SK-N-SH (cell line): Measurements from ENCODE around the gene SYNGR1. TPM values are rescaled to one million over a fixed set of nuclear protein-coding genes. Genes with fewer than 3 reads are reported as not detected.

Source experiments
- CTCF ChIA-PET: fragments of 300-600, 350-600 bp; formaldehyde crosslinking; extraction: SDS; loops from one replicate; lab custom pipeline; 2021; lab: Yijun Ruan, JAX
- POLR2A ChIA-PET: fragments of 350-600 bp; sonication (Branson Sonifier 250); formaldehyde crosslinking; extraction: SDS; loops from one replicate; lab custom pipeline; 2020; ENCODE audit warnings: antibody characterized with exemption, inconsistent platforms; lab: Yijun Ruan, JAX
- DNase-seq: peaks from one replicate; pipeline ENCODE4 v3.0.0; 2012
- H2AFZ ChIP-seq: fragments of 200-600 bp; sonication (generic); 2 replicates; pipeline ENCODE4 v1.8.1; 2016; ENCODE audit warnings: antibody characterized with exemption, mild to moderate bottlenecking, low read depth
- H3F3A ChIP-seq: fragments of 200-600 bp; sonication (generic); replicated peaks from 2 replicates; pipeline ENCODE3; 2016; ENCODE audit warnings: antibody characterized with exemption, mild to moderate bottlenecking; ENCODE audit not compliant: insufficient read depth
- H3K27ac ChIP-seq, 2 experiments: fragments of 200-500 bp in 1 of 2; fragments of 200-600 bp in 1 of 2; sonication (Bioruptor generic) in 1 of 2; sonication (generic), shearing (Covaris generic) in 1 of 2; 2 replicates each; pipeline versions ENCODE4 v1.5.1 to v1.6.1; 2014 to 2016; ENCODE audit warnings: low read depth in 2 of 2, inconsistent platforms in 1 of 2, low read length in 1 of 2, mild to moderate bottlenecking in 1 of 2, mixed read lengths in 1 of 2
- H3K27me3 ChIP-seq: fragments of 200-600 bp; sonication (generic), shearing (Covaris generic); 2 replicates; pipeline ENCODE4 v1.6.1; 2016; ENCODE audit warnings: mixed run types; ENCODE audit not compliant: insufficient read depth
- H3K36me3 ChIP-seq, 2 experiments: fragments of 200-500 bp in 1 of 2; fragments of 200-600 bp in 1 of 2; sonication (Bioruptor generic) in 1 of 2; sonication (generic) in 1 of 2; replicated peaks in 1 of 2; 2 replicates each; pipeline versions ENCODE3 to v1.5.1; 2014 to 2016; ENCODE audit warnings: low read length in 1 of 2, mild to moderate bottlenecking in 1 of 2; ENCODE audit not compliant: insufficient read depth in 2 of 2, control insufficient read depth in 1 of 2
- H3K4me1 ChIP-seq, 2 experiments: fragments of 200-500 bp in 1 of 2; fragments of 200-600 bp in 1 of 2; sonication (Bioruptor generic) in 1 of 2; sonication (generic), shearing (Covaris generic) in 1 of 2; 2 replicates each; pipeline versions ENCODE4 v1.5.1 to v1.6.1; 2014 to 2016; ENCODE audit warnings: low read depth in 1 of 2, low read length in 1 of 2, mixed run types in 1 of 2; ENCODE audit not compliant: insufficient read depth in 2 of 2, control insufficient read depth in 1 of 2
- H3K4me2 ChIP-seq: fragments of 200-600 bp; sonication (generic), shearing (Covaris generic); 2 replicates; pipeline ENCODE4 v1.6.1; 2017; ENCODE audit warnings: mixed run types
- H3K4me3 ChIP-seq, 2 experiments: fragments of 200-500 bp in 1 of 2; fragments of 200-600 bp in 1 of 2; sonication (Bioruptor generic) in 1 of 2; sonication (generic), shearing (Covaris generic) in 1 of 2; 2 replicates each; pipeline versions ENCODE4 v1.5.1 to v1.8.1; 2014 to 2016; ENCODE audit warnings: low read depth in 2 of 2, inconsistent platforms in 1 of 2, low read length in 1 of 2, mild to moderate bottlenecking in 1 of 2, mixed read lengths in 1 of 2, moderate library complexity in 1 of 2
- H3K79me2 ChIP-seq: fragments of 200-600 bp; sonication (generic); 2 replicates; pipeline ENCODE4 v1.8.1; 2017; ENCODE audit warnings: mild to moderate bottlenecking; ENCODE audit not compliant: insufficient read depth
- H3K9ac ChIP-seq: fragments of 200-600 bp; sonication (generic); 2 replicates; pipeline ENCODE4 v1.6.1; 2017; ENCODE audit warnings: mixed run types
- H3K9me2 ChIP-seq: fragments of 200-600 bp; sonication (generic); 2 replicates; pipeline ENCODE4 v1.6.1; 2017; ENCODE audit warnings: mixed run types
- H3K9me3 ChIP-seq: fragments of 200-600 bp; sonication (generic); 2 replicates; pipeline ENCODE4 v1.6.1; 2017; ENCODE audit warnings: mixed run types, mild to moderate bottlenecking, moderate library complexity
- H4K20me1 ChIP-seq: fragments of 200-600 bp; sonication (generic); 2 replicates; pipeline ENCODE4 v1.6.1; 2017; ENCODE audit warnings: mild to moderate bottlenecking, mixed run types; ENCODE audit not compliant: insufficient read depth
- CHD2 ChIP-seq: fragments of 150-350 bp; IDR thresholded peaks from 2 replicates; pipeline ENCODE4 v1.6.1; 2018; ENCODE audit warnings: low read length; ENCODE audit not compliant: partially characterized antibody
- ELF1 ChIP-seq: IDR thresholded peaks from 2 replicates; pipeline ENCODE4 v1.4.0; 2012
- EZH2phosphoT487 ChIP-seq: fragments of 200-600 bp; sonication (generic); IDR thresholded peaks from 2 replicates; pipeline ENCODE4 v1.6.1; 2017; ENCODE audit warnings: low read depth, mixed run types, mild to moderate bottlenecking, antibody characterized with exemption, moderate library complexity, borderline replicate concordance
- FOSL2 ChIP-seq: IDR thresholded peaks from 2 replicates; pipeline ENCODE4 v1.4.0; 2012; ENCODE audit warnings: low read depth, mild to moderate bottlenecking, moderate library complexity, borderline replicate concordance
- FOXJ3 ChIP-seq: sonication (generic); formaldehyde crosslinking; IDR thresholded peaks from 2 replicates; pipeline ENCODE4 v1.5.1; 2020; ENCODE audit warnings: mild to moderate bottlenecking, missing genetic modification reagents
- MEF2A ChIP-seq: IDR thresholded peaks from 2 replicates; pipeline ENCODE4 v1.4.0; 2012; ENCODE audit warnings: low read depth, borderline replicate concordance
- NFIC ChIP-seq: IDR thresholded peaks from 2 replicates; pipeline ENCODE4 v1.4.0; 2012; ENCODE audit warnings: borderline replicate concordance
- RFX5 ChIP-seq: IDR thresholded peaks from 2 replicates; pipeline ENCODE4 v1.6.1; 2012; ENCODE audit warnings: mild to moderate bottlenecking, improper control_type of control experiment, low read length
- RXRA ChIP-seq: IDR thresholded peaks from 2 replicates; pipeline ENCODE4 v1.4.0; 2012; ENCODE audit warnings: low read depth, mild to moderate bottlenecking, borderline replicate concordance
- SIN3A ChIP-seq: IDR thresholded peaks from 2 replicates; pipeline ENCODE4 v1.6.1; 2012; ENCODE audit warnings: low read depth, mild to moderate bottlenecking, low read length, moderate library complexity, borderline replicate concordance
- TCF12 ChIP-seq: IDR thresholded peaks from 2 replicates; pipeline ENCODE4 v1.4.0; 2012
- WGBS: methylation state at CpG from one replicate; pipeline ENCODE4 v1.1.6; 2017; ENCODE audit warnings: low lambda C conversion rate; 5-methylcytosine and 5-hydroxymethylcytosine counted together
- polyA plus RNA-seq, 3 experiments: library from polyadenylated mRNA; depleted of rRNA; stranded (reverse); fragments of >200 nt; gene quantifications; 2 replicates each; pipeline ENCODE4 v1.2.3, GENCODE V29; 2012
- TF ChIP-seq, protein P1 (sequence below): fragments of 150-350 bp; IDR thresholded peaks from 2 replicates; pipeline ENCODE4 v1.6.1; 2017; ENCODE audit warnings: antibody characterized with exemption, low read length, low read depth, borderline replicate concordance
- TF ChIP-seq, protein P2 (sequence below): fragments of 200-600 bp; sonication (generic); IDR thresholded peaks from 2 replicates; pipeline ENCODE4 v1.6.1; 2017; ENCODE audit warnings: antibody characterized with exemption, mild to moderate bottlenecking, moderate library complexity
- TF ChIP-seq, protein P3 (sequence below): IDR thresholded peaks from 2 replicates; pipeline ENCODE4 v1.6.1; 2012; ENCODE audit warnings: mild to moderate bottlenecking, low read depth, low read length, moderate library complexity

Gene SYNGR1
- polyA plus RNA-seq, 1 of the 3 experiments (the other 2 are of a cell fraction), result 18.7 TPM

- Histone ChIP-seq H3K79me2 (no peaks in the 10 kb centered on the region), H3F3A (no peaks in the 10 kb centered on the region), H3K9me2 (no peaks in the 10 kb centered on the region), H3K27ac (no peak overlapping the region), H3K4me2 (no peak overlapping the region), H4K20me1 (no peaks in the 10 kb centered on the region), H2AFZ (no peak overlapping the region), H3K4me3 (no peak overlapping the region), H3K27me3 (no peaks in the 10 kb centered on the region), H3K4me1 (no peaks in the 10 kb centered on the region), H3K9ac (no peak overlapping the region), H3K9me3 (no peaks in the 10 kb centered on the region), H3K36me3 (no peaks in the 10 kb centered on the region)
- ChIA-PET POLR2A (no interaction called here), CTCF (no interaction called here)
- WGBS, result 98% methylated on average over 10 of the region's 11 CpGs
- TF ChIP-seq TCF12, result no peak
- TF ChIP-seq FOXJ3, result no peak
- TF ChIP-seq RFX5, result no peak
- no peak for TF ChIP-seq RXRA
- TF ChIP-seq ELF1, result no peak
- no peak for TF ChIP-seq SIN3A
- no peak for TF ChIP-seq EZH2phosphoT487
- TF ChIP-seq, protein P1, sequence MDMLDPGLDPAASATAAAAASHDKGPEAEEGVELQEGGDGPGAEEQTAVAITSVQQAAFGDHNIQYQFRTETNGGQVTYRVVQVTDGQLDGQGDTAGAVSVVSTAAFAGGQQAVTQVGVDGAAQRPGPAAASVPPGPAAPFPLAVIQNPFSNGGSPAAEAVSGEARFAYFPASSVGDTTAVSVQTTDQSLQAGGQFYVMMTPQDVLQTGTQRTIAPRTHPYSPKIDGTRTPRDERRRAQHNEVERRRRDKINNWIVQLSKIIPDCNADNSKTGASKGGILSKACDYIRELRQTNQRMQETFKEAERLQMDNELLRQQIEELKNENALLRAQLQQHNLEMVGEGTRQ, result no peak
- TF ChIP-seq, protein P2, sequence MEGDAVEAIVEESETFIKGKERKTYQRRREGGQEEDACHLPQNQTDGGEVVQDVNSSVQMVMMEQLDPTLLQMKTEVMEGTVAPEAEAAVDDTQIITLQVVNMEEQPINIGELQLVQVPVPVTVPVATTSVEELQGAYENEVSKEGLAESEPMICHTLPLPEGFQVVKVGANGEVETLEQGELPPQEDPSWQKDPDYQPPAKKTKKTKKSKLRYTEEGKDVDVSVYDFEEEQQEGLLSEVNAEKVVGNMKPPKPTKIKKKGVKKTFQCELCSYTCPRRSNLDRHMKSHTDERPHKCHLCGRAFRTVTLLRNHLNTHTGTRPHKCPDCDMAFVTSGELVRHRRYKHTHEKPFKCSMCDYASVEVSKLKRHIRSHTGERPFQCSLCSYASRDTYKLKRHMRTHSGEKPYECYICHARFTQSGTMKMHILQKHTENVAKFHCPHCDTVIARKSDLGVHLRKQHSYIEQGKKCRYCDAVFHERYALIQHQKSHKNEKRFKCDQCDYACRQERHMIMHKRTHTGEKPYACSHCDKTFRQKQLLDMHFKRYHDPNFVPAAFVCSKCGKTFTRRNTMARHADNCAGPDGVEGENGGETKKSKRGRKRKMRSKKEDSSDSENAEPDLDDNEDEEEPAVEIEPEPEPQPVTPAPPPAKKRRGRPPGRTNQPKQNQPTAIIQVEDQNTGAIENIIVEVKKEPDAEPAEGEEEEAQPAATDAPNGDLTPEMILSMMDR, result no peak
- TF ChIP-seq CHD2, result no peak
- TF ChIP-seq, protein P3, sequence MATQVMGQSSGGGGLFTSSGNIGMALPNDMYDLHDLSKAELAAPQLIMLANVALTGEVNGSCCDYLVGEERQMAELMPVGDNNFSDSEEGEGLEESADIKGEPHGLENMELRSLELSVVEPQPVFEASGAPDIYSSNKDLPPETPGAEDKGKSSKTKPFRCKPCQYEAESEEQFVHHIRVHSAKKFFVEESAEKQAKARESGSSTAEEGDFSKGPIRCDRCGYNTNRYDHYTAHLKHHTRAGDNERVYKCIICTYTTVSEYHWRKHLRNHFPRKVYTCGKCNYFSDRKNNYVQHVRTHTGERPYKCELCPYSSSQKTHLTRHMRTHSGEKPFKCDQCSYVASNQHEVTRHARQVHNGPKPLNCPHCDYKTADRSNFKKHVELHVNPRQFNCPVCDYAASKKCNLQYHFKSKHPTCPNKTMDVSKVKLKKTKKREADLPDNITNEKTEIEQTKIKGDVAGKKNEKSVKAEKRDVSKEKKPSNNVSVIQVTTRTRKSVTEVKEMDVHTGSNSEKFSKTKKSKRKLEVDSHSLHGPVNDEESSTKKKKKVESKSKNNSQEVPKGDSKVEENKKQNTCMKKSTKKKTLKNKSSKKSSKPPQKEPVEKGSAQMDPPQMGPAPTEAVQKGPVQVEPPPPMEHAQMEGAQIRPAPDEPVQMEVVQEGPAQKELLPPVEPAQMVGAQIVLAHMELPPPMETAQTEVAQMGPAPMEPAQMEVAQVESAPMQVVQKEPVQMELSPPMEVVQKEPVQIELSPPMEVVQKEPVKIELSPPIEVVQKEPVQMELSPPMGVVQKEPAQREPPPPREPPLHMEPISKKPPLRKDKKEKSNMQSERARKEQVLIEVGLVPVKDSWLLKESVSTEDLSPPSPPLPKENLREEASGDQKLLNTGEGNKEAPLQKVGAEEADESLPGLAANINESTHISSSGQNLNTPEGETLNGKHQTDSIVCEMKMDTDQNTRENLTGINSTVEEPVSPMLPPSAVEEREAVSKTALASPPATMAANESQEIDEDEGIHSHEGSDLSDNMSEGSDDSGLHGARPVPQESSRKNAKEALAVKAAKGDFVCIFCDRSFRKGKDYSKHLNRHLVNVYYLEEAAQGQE, result no peak
- TF ChIP-seq NFIC, result no peak
- TF ChIP-seq FOSL2, result no peak
- no peak for TF ChIP-seq MEF2A
- no peak for DNase-seq
These were observed 59.8 kb downstream of the SYNGR1 start for GRCh38 chr22:39409516-39410029.
